Hematopoietic multipotent progenitor cell treated with erythropoietin and hydrocortisone succinate and interleukin-3 and kit ligand, for 8 days (in vitro differentiated cells): Measurements from ENCODE around the gene C9orf72.
"Not testable (repeated sequence)": the region's sequence is repeated elsewhere in the genome, so short reads cannot be mapped to it uniquely, and the experiment has no call there.

Experiments used
- DNase-seq: peaks from one replicate; pipeline ENCODE4 v3.0.0-alpha.2; 2015

Gene C9orf72

GRCh38 chr9:27510780-27511179, 62.5 kb downstream of the C9orf72 start:
- no peak for DNase-seq

GRCh38 chr9:27506981-27507380, 66.3 kb downstream of the C9orf72 start:
- DNase-seq = no peak

GRCh38 chr9:27505744-27506161, 67.5 kb downstream of the C9orf72 start:
- DNase-seq = no peak

- DNase-seq = no peak
Measured at GRCh38 chr9:27504259-27504658, 69.0 kb downstream of the C9orf72 start.

- DNase-seq = no peak
Measured at GRCh38 chr9:27503623-27504022, 69.7 kb downstream of the C9orf72 start.

- DNase-seq = not testable (repeated sequence)
Measured at GRCh38 chr9:27500902-27501301, 72.4 kb downstream of the C9orf72 start.

- DNase-seq = no peak
Measured at GRCh38 chr9:27499451-27499850, 73.8 kb downstream of the C9orf72 start.

GRCh38 chr9:27497883-27498417, 75.3 kb downstream of the C9orf72 start:
- no peak for DNase-seq
